DOHH2 (cell line): ENCODE data around the gene CHPF.

Experiments used
- H3F3A ChIP-seq: fragments of 200-600 bp; sonication (generic), shearing (Covaris generic); 2 replicates; pipeline ENCODE4 v1.6.0; 2016; ENCODE audit warnings: antibody characterized with exemption, mild to moderate bottlenecking; ENCODE audit not compliant: control insufficient read depth, insufficient read depth
- H3K27ac ChIP-seq: fragments of 200-600 bp; sonication (generic); 2 replicates; pipeline ENCODE4 v1.5.1; 2014; ENCODE audit warnings: low read depth, mild to moderate bottlenecking, low read length, moderate library complexity
- H3K27me3 ChIP-seq: fragments of 200-600 bp; sonication (generic); 2 replicates; pipeline ENCODE4 v1.6.1; 2014; ENCODE audit warnings: mild to moderate bottlenecking, low read length, mixed read lengths; ENCODE audit not compliant: control insufficient read depth
- H3K36me3 ChIP-seq: fragments of 200-600 bp; sonication (generic); 2 replicates; pipeline ENCODE4 v1.6.1; 2014; ENCODE audit warnings: mild to moderate bottlenecking, low read length, moderate library complexity, mixed read lengths; ENCODE audit not compliant: control insufficient read depth
- H3K4me1 ChIP-seq: fragments of 200-600 bp; sonication (generic); 2 replicates; pipeline ENCODE4 v1.6.1; 2014; ENCODE audit warnings: mild to moderate bottlenecking, low read length, mixed read lengths; ENCODE audit not compliant: control insufficient read depth
- H3K4me2 ChIP-seq: fragments of 200-600 bp; sonication (generic); 2 replicates; pipeline ENCODE4 v1.6.0; 2014; ENCODE audit warnings: mild to moderate bottlenecking, low read length, moderate library complexity
- H3K4me3 ChIP-seq: fragments of 200-600 bp; sonication (generic); 2 replicates; pipeline ENCODE4 v1.5.1; 2014; ENCODE audit warnings: mild to moderate bottlenecking, low read length, mixed read lengths
- H3K79me2 ChIP-seq: fragments of 200-600 bp; sonication (generic); 2 replicates; pipeline ENCODE4 v1.6.1; 2014; ENCODE audit warnings: mild to moderate bottlenecking, low read length, mixed read lengths; ENCODE audit not compliant: control insufficient read depth
- H3K9me2 ChIP-seq: fragments of 200-600 bp; sonication (generic); replicated peaks from 2 replicates; pipeline ENCODE4 v1.6.1; 2014; ENCODE audit warnings: mild to moderate bottlenecking, low read length, mixed read lengths; ENCODE audit not compliant: control insufficient read depth
- H3K9me3 ChIP-seq: fragments of 200-600 bp; sonication (generic); 2 replicates; pipeline ENCODE4 v1.6.1; 2014; ENCODE audit warnings: antibody characterized with exemption, low read length, mixed read lengths; ENCODE audit not compliant: control insufficient read depth, insufficient read depth
- H4K20me1 ChIP-seq: fragments of 200-600 bp; sonication (generic); 2 replicates; pipeline ENCODE4 v1.6.0; 2014; ENCODE audit warnings: low read depth, mild to moderate bottlenecking, antibody characterized with exemption, low read length, moderate library complexity; ENCODE audit not compliant: control insufficient read depth, insufficient read depth
- CTCF ChIP-seq: fragments of 200-600 bp; sonication (generic); IDR thresholded peaks from one replicate; pipeline ENCODE4 v1.5.1; 2014; ENCODE audit warnings: antibody characterized with exemption, mild to moderate bottlenecking, low read depth, low read length; ENCODE audit not compliant: poor library complexity, severe bottlenecking
- EZH2phosphoT487 ChIP-seq: fragments of 200-600 bp; sonication (generic); IDR thresholded peaks from 2 replicates; pipeline ENCODE4 v1.6.1; 2017; ENCODE audit warnings: borderline replicate concordance, mild to moderate bottlenecking, antibody characterized with exemption, low read length, moderate library complexity, mixed read lengths

CHPF gene

GRCh38 chr2:219560037-219560892 lies 16.7 kb upstream of the CHPF start:
- H3K4me3 ChIP-seq = no peak overlapping the region

GRCh38 chr2:219559156-219559915 lies 15.7 kb upstream of the CHPF start:
- Histone ChIP-seq H3K27me3 (no peaks in the 10 kb centered on the region), H3K36me3 (no peaks in the 10 kb centered on the region), H3K4me3 (no peak overlapping the region), H3K4me1 (no peaks in the 10 kb centered on the region), H3K27ac (no peak overlapping the region), H3K9me3 (no peaks in the 10 kb centered on the region), H4K20me1 (no peaks in the 10 kb centered on the region), H3K9me2 (no peaks in the 10 kb centered on the region), H3K79me2 (no peaks in the 10 kb centered on the region), H3K4me2 (no peak overlapping the region), H3F3A (no peaks in the 10 kb centered on the region)
- TF ChIP-seq EZH2phosphoT487 (no peak), CTCF (no peak)

More at GRCh38 chr2:219560037-219560892, 16.7 kb upstream of the CHPF start:
- Histone ChIP-seq H3K9me2 (no peaks in the 10 kb centered on the region), H3K27ac (no peak overlapping the region), H3K36me3 (no peaks in the 10 kb centered on the region), H3K27me3 (no peaks in the 10 kb centered on the region), H3K4me2 (no peak overlapping the region), H3K4me1 (no peaks in the 10 kb centered on the region), H3K9me3 (no peaks in the 10 kb centered on the region), H3K79me2 (no peaks in the 10 kb centered on the region), H4K20me1 (no peaks in the 10 kb centered on the region), H3F3A (no peaks in the 10 kb centered on the region)
- no peak for TF ChIP-seq EZH2phosphoT487
- TF ChIP-seq CTCF = peak; percentile 74

DNA sequence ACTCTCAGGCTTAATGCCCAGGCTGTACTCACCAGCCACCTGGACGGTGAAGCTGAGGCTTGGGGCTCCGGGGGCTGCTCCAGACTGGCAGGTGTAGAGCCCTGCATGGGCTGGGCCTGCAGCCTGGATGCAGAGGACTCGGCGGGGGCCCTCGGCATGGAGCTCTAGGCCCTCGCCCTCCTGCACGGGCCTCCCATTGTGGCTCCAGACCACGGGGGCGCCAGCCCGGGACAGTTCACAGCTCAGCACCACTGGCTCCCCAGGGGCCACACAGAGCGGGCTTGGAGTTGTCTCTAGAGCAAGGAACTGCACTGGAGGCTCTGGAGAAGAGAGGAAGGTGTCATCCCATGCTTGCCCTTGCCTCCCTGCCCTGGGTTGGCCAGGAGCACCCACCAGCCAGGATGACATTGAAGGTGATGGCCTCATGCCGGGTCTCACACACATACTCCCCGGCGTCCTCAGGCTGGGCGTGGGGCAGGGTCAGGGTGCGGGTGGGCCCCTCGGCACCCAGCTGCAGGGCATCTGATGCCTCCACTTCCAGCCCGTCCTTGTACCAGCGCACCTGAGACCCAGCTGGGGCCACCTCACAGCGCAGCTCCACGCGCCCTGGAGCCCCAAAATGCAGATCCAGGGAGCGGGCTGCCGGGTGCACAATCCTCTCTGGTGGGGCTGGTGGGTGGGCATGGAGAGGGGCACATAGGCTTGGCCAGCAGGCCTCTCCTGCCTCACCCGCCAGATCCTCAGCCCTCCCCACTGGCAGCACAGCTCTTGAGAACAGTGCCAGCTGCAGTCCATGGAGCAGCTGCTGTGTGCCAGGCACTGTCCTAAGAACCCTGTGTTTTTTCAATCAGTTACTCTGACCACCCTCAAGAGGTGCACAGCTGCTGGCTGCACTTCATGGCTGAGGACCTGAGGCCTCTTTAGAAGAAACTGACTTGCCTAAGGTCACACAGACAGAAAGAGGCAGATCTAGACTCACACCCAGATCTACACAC lies 14.5 kb upstream of the CHPF start:
- Histone ChIP-seq H3F3A (no peaks in the 10 kb centered on the region), H3K79me2 (no peaks in the 10 kb centered on the region), H3K9me3 (no peaks in the 10 kb centered on the region), H3K36me3 (no peaks in the 10 kb centered on the region), H3K4me1 (no peaks in the 10 kb centered on the region), H3K4me2 (no peak overlapping the region), H3K27ac (no peak overlapping the region), H4K20me1 (no peaks in the 10 kb centered on the region), H3K4me3 (no peak overlapping the region), H3K9me2 (no peaks in the 10 kb centered on the region), H3K27me3 (no peaks in the 10 kb centered on the region)
- no peak for TF ChIP-seq CTCF
- TF ChIP-seq EZH2phosphoT487 = no peak
